SK-N-SH treated with all-trans-retinoic acid at 6 μM for 48 hours (cell line): ENCODE measurements around the gene HOXC10.

ENCODE experiments used
- ATAC-seq: fragments of 200-7000 bp; cut with Tn5 transposase; 3 replicates; pipeline ENCODE4 v1.9.1; 2020; ENCODE audit warnings: mild to moderate bottlenecking, moderate library complexity
- ESRRG ChIP-seq: fragments of 250-450 bp; sonication (Bioruptor Pico); IDR thresholded peaks from 2 replicates; pipeline ENCODE4 v1.6.1; 2021; ENCODE audit warnings: mild to moderate bottlenecking
- GLIS3 ChIP-seq: fragments of 250-450 bp; sonication (Bioruptor Pico); IDR thresholded peaks from 2 replicates; pipeline ENCODE4 v1.5.0; 2020; ENCODE audit warnings: mild to moderate bottlenecking, moderate library complexity
- ISL1 ChIP-seq: fragments of 250-450 bp; sonication (Bioruptor Pico); IDR thresholded peaks from 2 replicates; pipeline ENCODE4 v2.1.2; 2022; ENCODE audit warnings: mild to moderate bottlenecking, moderate library complexity
- OSR1 ChIP-seq: fragments of 250-450 bp; sonication (Bioruptor Pico); IDR thresholded peaks from 2 replicates; pipeline ENCODE4 v1.8.0; 2022; ENCODE audit warnings: moderate library complexity, mild to moderate bottlenecking, inconsistent platforms
- PATZ1 ChIP-seq: fragments of 250-450 bp; sonication (Bioruptor Pico); IDR thresholded peaks from 2 replicates; pipeline ENCODE4 v1.8.0; 2020; ENCODE audit warnings: mild to moderate bottlenecking, moderate library complexity, borderline replicate concordance
- POU6F1 ChIP-seq: fragments of 250-450 bp; sonication (Bioruptor Pico); IDR thresholded peaks from 2 replicates; pipeline ENCODE4 v1.8.0; 2021; ENCODE audit warnings: low read depth, mild to moderate bottlenecking, moderate library complexity, borderline replicate concordance
- PPARA ChIP-seq: fragments of 250-450 bp; sonication (Bioruptor Pico); IDR thresholded peaks from 2 replicates; pipeline ENCODE4 v1.5.0; 2020; ENCODE audit warnings: mild to moderate bottlenecking, borderline replicate concordance
- SNAI2 ChIP-seq: fragments of 250-450 bp; sonication (Bioruptor Pico); IDR thresholded peaks from 2 replicates; pipeline ENCODE4 v1.5.0; 2020; ENCODE audit warnings: mild to moderate bottlenecking, moderate library complexity
- TCF4 ChIP-seq: fragments of 250-450 bp; sonication (Bioruptor Pico); IDR thresholded peaks from 2 replicates; pipeline ENCODE4 v1.8.0; 2021; ENCODE audit warnings: mild to moderate bottlenecking, moderate library complexity, borderline replicate concordance
- TOX ChIP-seq: fragments of 250-450 bp; sonication (Bioruptor Pico); IDR thresholded peaks from 2 replicates; pipeline ENCODE4 v1.8.0; 2021; ENCODE audit warnings: mild to moderate bottlenecking, moderate library complexity, borderline replicate concordance
- ZFP3 ChIP-seq: fragments of 250-450 bp; sonication (Bioruptor Pico); IDR thresholded peaks from 2 replicates; pipeline ENCODE4 v1.5.0; 2020; ENCODE audit warnings: mild to moderate bottlenecking, moderate library complexity
- ZFP30 ChIP-seq: fragments of 450-650 bp; formaldehyde crosslinking; IDR thresholded peaks from 2 replicates; pipeline ENCODE4 v1.5.0; 2022; ENCODE audit warnings: mild to moderate bottlenecking, moderate library complexity
- ZNF8 ChIP-seq: fragments of 450-650 bp; formaldehyde crosslinking; IDR thresholded peaks from 2 replicates; pipeline ENCODE4 v1.5.0; 2020; ENCODE audit warnings: mild to moderate bottlenecking, moderate library complexity
- TF ChIP-seq, protein P1 (sequence below): fragments of 250-450 bp; sonication (Bioruptor Pico); IDR thresholded peaks from 2 replicates; pipeline ENCODE4 v1.5.1; 2020; ENCODE audit warnings: low read depth, mild to moderate bottlenecking, moderate library complexity
- TF ChIP-seq, protein P2 (sequence below): fragments of 250-450 bp; sonication (Bioruptor Pico); IDR thresholded peaks from 2 replicates; pipeline ENCODE4 v1.5.1; 2021; ENCODE audit warnings: mild to moderate bottlenecking, moderate library complexity

The HOXC10 gene

GRCh38 chr12:53938326-53939140, 46.4 kb upstream of the HOXC10 start, which contains the start of gene HOXC13 (continued):
- TF ChIP-seq, protein P1, sequence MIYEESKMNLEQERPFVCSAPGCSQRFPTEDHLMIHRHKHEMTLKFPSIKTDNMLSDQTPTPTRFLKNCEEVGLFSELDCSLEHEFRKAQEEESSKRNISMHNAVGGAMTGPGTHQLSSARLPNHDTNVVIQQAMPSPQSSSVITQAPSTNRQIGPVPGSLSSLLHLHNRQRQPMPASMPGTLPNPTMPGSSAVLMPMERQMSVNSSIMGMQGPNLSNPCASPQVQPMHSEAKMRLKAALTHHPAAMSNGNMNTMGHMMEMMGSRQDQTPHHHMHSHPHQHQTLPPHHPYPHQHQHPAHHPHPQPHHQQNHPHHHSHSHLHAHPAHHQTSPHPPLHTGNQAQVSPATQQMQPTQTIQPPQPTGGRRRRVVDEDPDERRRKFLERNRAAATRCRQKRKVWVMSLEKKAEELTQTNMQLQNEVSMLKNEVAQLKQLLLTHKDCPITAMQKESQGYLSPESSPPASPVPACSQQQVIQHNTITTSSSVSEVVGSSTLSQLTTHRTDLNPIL (CRISPR knock-in tag) = no peak
- no peak for TF ChIP-seq ZFP3 (CRISPR knock-in tag)
- no peak for TF ChIP-seq ZNF8 (CRISPR knock-in tag)

DNA sequence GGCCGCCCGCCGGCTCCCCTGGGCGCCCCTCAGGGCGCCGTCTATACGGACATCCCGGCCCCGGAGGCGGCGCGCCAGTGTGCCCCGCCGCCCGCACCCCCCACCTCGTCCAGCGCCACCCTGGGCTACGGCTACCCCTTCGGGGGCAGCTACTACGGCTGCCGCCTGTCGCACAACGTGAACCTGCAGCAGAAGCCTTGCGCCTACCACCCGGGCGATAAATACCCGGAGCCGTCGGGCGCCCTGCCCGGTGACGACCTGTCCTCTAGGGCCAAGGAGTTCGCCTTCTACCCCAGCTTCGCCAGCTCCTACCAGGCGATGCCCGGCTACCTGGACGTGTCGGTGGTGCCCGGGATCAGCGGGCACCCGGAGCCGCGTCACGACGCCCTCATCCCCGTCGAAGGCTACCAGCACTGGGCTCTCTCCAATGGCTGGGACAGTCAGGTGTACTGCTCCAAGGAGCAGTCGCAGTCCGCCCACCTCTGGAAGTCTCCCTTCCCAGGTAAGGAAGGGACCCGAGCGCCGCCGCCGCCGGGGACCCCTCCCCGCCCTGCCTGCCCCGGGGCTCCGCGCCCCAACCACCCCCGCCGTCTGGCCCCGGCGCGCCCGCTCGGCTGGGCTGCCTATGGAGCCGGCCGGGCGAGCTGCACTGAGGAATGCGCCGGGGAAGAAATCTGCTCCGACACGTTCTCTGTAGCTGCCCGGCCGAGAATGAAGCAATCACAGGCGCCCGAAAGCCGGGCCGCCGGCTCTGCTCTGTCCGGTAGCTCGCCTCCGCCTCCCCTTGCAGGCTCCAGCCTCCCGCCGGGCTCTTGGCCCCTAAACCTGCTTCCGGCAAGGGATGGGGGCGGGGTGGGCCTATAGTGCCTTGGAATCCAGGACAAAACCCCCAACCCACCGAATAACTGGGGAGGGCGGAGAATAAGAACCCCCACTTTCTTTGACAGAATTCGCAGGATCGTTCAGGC, 45.5 kb upstream of the HOXC10 start:
- TF ChIP-seq ZFP30 = no peak
- TF ChIP-seq POU6F1 (CRISPR knock-in tag) = no peak
- no peak for TF ChIP-seq PATZ1 (CRISPR knock-in tag)
- TF ChIP-seq, all 23 proteins: peak for 0
- peak; percentile 23; the same call in 1 of the 3 replicates for ATAC-seq

DNA sequence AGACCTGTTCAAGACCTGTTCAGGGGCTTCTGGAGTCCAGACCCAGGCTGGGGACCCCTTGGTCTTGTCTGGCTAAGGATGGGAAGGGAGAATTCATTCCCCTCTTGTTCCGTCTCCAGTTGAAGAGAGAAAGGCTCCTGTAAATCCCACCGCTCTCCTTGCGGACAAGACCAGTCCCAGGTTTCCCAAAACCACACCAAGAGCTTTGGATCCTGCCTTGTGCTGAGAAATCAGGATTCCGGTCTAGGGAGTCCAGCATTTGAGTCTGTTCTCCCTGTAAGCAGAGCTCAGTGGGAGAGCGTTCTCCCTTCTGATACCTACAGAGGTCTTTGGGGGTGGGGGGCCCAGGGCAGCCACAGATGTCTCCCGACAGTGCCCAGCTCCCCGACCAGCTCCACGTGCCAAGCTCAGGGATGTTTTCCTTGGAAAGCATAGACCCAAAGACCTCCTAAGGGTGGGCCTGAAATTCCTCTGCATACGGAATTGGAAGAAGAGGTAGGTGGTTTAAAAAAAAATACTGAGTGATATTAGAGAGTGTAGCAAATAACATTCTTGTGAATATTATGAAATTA, 44.4 kb upstream of the HOXC10 start:
- ATAC-seq = no peak

GRCh38 chr12:53941187-53941586, 43.8 kb upstream of the HOXC10 start:
- TF ChIP-seq PPARA (no peak), SNAI2 (CRISPR knock-in tag) (no peak), ESRRG (CRISPR knock-in tag) (no peak), ISL1 (CRISPR knock-in tag) (no peak), POU6F1 (CRISPR knock-in tag) (no peak), ZNF8 (CRISPR knock-in tag) (no peak), GLIS3 (CRISPR knock-in tag) (no peak)
- TF ChIP-seq, all 23 proteins: peak for 0
- no peak for ATAC-seq

More for the DNA sequence above, 44.4 kb upstream of the HOXC10 start:
- TF ChIP-seq SNAI2 (CRISPR knock-in tag) (no peak), TOX (CRISPR knock-in tag) (no peak), GLIS3 (CRISPR knock-in tag) (no peak)
- TF ChIP-seq, protein P2, sequence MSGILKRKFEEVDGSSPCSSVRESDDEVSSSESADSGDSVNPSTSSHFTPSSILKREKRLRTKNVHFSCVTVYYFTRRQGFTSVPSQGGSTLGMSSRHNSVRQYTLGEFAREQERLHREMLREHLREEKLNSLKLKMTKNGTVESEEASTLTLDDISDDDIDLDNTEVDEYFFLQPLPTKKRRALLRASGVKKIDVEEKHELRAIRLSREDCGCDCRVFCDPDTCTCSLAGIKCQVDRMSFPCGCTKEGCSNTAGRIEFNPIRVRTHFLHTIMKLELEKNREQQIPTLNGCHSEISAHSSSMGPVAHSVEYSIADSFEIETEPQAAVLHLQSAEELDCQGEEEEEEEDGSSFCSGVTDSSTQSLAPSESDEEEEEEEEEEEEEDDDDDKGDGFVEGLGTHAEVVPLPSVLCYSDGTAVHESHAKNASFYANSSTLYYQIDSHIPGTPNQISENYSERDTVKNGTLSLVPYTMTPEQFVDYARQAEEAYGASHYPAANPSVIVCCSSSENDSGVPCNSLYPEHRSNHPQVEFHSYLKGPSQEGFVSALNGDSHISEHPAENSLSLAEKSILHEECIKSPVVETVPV (CRISPR knock-in tag) = no peak

DNA sequence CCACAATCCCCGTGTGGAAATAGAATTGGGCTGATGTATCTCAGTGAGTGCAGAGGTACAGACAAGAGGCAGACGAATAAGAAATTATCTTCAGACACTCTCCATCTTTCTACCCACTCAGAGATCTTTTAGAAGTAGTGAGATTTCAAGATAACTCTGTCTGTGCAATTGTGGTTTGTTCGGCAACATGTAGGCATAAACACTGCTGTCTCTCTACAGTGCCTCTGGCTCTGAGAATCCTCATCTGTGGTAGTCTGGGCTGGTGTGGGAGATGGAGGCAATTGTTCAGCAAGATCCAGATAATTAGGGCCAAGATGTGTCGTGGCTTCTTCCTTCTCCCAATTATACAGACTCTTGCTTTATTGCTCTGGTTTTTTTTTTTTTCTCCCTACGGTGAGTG, 43.2 kb upstream of the HOXC10 start:
- TF ChIP-seq, protein P1 (CRISPR knock-in tag) = no peak
- no peak for TF ChIP-seq TCF4 (CRISPR knock-in tag)
- TF ChIP-seq SNAI2 (CRISPR knock-in tag) = no peak
- no peak for TF ChIP-seq ZFP30
- no peak for TF ChIP-seq OSR1 (CRISPR knock-in tag)
- no peak for ATAC-seq
